Gastroesophageal sphincter (tissue), 3 donors: Measurements from ENCODE around the gene SCARF1.

Source experiments
- EP300 ChIP-seq: sonication (generic); formaldehyde crosslinking; IDR thresholded peaks from one replicate; pipeline ENCODE4 v1.6.1; 2017; ENCODE audit warnings: antibody characterized with exemption, mild to moderate bottlenecking
- POLR2A ChIP-seq, 2 donors: fragments of 450-650 bp; IDR thresholded peaks; one replicate each; pipeline ENCODE4 v1.6.1; 2017; ENCODE audit warnings: antibody characterized with exemption in 2 of 2, mild to moderate bottlenecking in 2 of 2, moderate library complexity in 1 of 2
- POLR2AphosphoS5 ChIP-seq: sonication (generic); formaldehyde crosslinking; IDR thresholded peaks from one replicate; pipeline ENCODE4 v1.6.1; 2017; ENCODE audit warnings: antibody characterized with exemption
- TF ChIP-seq, protein P1 (sequence below), 4 experiments: fragments of 200-600 bp in 2 of 4; fragments of 450-650 bp in 2 of 4; sonication (generic) in 1 of 4; IDR thresholded peaks; one replicate each; pipeline ENCODE4 v1.5.1; 2017 to 2019; ENCODE audit warnings: antibody characterized with exemption in 4 of 4, mild to moderate bottlenecking in 2 of 4, moderate library complexity in 2 of 4

DNA sequence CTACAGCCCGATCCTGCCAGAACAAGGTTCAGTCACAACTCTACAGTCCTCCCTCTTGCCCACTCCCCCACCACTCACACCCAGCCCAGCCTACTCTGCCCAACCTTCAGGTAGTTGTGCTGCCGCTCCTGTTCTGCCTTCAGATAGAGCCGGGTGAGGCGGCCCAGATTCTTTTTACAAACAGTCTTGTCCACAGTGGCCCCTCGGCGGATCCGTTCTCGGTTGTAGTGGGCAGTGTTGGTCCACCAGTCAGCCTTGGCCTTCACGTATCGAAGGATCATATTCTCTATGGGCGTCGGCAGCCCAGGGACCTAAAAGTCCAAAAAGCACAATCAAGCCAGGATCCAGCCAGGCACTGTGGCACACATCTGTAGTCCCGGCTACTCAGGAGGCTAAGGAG, 30.9 kb upstream of the SCARF1 start:
- TF ChIP-seq, protein P1, sequence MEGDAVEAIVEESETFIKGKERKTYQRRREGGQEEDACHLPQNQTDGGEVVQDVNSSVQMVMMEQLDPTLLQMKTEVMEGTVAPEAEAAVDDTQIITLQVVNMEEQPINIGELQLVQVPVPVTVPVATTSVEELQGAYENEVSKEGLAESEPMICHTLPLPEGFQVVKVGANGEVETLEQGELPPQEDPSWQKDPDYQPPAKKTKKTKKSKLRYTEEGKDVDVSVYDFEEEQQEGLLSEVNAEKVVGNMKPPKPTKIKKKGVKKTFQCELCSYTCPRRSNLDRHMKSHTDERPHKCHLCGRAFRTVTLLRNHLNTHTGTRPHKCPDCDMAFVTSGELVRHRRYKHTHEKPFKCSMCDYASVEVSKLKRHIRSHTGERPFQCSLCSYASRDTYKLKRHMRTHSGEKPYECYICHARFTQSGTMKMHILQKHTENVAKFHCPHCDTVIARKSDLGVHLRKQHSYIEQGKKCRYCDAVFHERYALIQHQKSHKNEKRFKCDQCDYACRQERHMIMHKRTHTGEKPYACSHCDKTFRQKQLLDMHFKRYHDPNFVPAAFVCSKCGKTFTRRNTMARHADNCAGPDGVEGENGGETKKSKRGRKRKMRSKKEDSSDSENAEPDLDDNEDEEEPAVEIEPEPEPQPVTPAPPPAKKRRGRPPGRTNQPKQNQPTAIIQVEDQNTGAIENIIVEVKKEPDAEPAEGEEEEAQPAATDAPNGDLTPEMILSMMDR (IDR thresholded peaks at IDR 0.05): no peak
- TF ChIP-seq POLR2A (IDR thresholded peaks at IDR 0.05) (no peak), POLR2AphosphoS5 (no peak), EP300 (no peak)
